Smooth muscle cell (in vitro differentiated cells): Measurements from ENCODE around the gene DPH1. TPM values are rescaled to one million over a fixed set of nuclear protein-coding genes. Genes with fewer than 3 reads are reported as not detected.

Experiments
- DNase-seq: peaks from one replicate; lab custom pipeline; 2025; ENCODE audit not compliant: unreplicated experiment; lab: John Stamatoyannopoulos, UW
- H2AFZ ChIP-seq: fragments of 200-600 bp; sonication (generic); 2 replicates; pipeline ENCODE4 v1.6.0; 2016; ENCODE audit warnings: antibody characterized with exemption, low read depth, mild to moderate bottlenecking
- H3F3A ChIP-seq: fragments of 200-600 bp; sonication (generic); 2 replicates; pipeline ENCODE4 v1.6.0; 2017; ENCODE audit warnings: antibody characterized with exemption, low read depth
- H3K27ac ChIP-seq: fragments of 200-600 bp; sonication (generic); 2 replicates; pipeline ENCODE4 v1.5.1; 2016; ENCODE audit warnings: low read depth, mild to moderate bottlenecking
- H3K27me3 ChIP-seq: fragments of 200-600 bp; sonication (generic); 2 replicates; pipeline ENCODE4 v1.6.1; 2016; ENCODE audit warnings: low read depth, mild to moderate bottlenecking
- H3K36me3 ChIP-seq: fragments of 200-600 bp; sonication (generic); 2 replicates; pipeline ENCODE4 v1.5.1; 2016; ENCODE audit warnings: low read depth
- H3K4me1 ChIP-seq: fragments of 200-600 bp; sonication (generic); 2 replicates; pipeline ENCODE4 v1.5.1; 2016; ENCODE audit warnings: low read depth
- H3K4me2 ChIP-seq: fragments of 200-600 bp; sonication (generic); 2 replicates; pipeline ENCODE4 v1.6.0; 2016; ENCODE audit warnings: mild to moderate bottlenecking
- H3K4me3 ChIP-seq: fragments of 200-600 bp; sonication (generic); 2 replicates; pipeline ENCODE4 v1.5.1; 2016; ENCODE audit warnings: mild to moderate bottlenecking
- H3K79me2 ChIP-seq: fragments of 200-600 bp; sonication (generic); 2 replicates; pipeline ENCODE4 v1.6.0; 2016; ENCODE audit warnings: low read depth, mild to moderate bottlenecking
- H3K9ac ChIP-seq: fragments of 200-600 bp; sonication (generic); 2 replicates; pipeline ENCODE4 v1.6.0; 2016; ENCODE audit warnings: low read depth
- H3K9me3 ChIP-seq: fragments of 200-600 bp; sonication (generic); replicated peaks from 2 replicates; pipeline ENCODE4 v1.5.1; 2016; ENCODE audit warnings: low read depth
- H4K20me1 ChIP-seq: fragments of 200-600 bp; sonication (generic); 2 replicates; pipeline ENCODE4 v1.6.0; 2016; ENCODE audit warnings: low read depth
- WGBS: methylation state at CpG from one replicate; pipeline ENCODE4 v1.1.7; 2016; ENCODE audit warnings: low lambda C conversion rate; 5-methylcytosine and 5-hydroxymethylcytosine counted together
- polyA plus RNA-seq: library from polyadenylated mRNA; unstranded; fragments of >200 nt; fragmentation: Nextera tagmentation; extraction: Ambion mirVana; gene quantifications from 2 replicates; pipeline ENCODE4 v1.2.1, GENCODE V29; 2016
- total RNA-seq: library from RNA; depleted of rRNA; stranded (reverse); fragments of >200 nt; gene quantifications from 2 replicates; pipeline ENCODE4 v1.2.3, GENCODE V29; 2014
- TF ChIP-seq, protein P1 (sequence below): fragments of 200-600 bp; sonication (generic); IDR thresholded peaks from 2 replicates; pipeline ENCODE4 v1.5.1; 2017; ENCODE audit warnings: borderline replicate concordance, mild to moderate bottlenecking, antibody characterized with exemption; ENCODE audit not compliant: insufficient read depth, poor library complexity, severe bottlenecking

DPH1 gene
- total and polyA plus RNA-seq, 2 experiments from 2014 or later: 15.9 to 33.6 TPM

DNA sequence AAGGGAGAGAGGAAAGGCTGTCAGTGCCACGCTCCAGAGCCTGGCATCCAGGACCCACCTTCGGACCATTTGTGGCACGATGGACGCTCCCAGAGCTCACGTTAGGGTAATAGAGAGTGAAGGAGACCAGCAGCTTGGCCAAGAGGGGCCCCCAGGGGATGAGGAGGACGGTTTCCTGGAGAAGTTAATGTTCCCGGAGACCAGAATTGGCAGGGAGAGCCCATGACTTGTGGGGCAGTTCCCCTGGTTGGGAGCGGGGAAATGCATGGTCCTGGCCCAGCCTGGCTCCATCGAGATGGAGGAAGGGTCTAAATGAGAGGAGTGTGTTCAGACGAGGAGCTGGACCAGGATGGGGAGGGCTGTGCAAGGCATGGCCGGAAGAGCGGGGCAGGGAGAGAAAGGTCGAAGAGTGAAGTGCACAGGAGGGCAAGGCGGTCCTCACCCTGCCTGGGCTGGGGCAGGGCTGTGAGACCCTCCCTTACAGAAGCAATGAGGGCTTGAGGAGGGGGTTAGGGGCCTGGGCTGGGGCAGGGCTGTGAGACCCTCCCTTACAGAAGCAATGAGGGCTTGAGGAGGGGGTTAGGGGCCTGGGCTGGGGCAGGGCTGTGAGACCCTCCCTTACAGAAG lies 22.1 kb downstream of the DPH1 start:
- Histone ChIP-seq H3K79me2 (no peaks in the 10 kb centered on the region), H3K9me3 (no peaks in the 10 kb centered on the region), H3F3A (peaks cover 6% of the 10 kb centered on the region), H3K27me3 (peaks cover 24% of the 10 kb centered on the region), H2AFZ (no peak overlapping the region), H3K4me1 (peaks cover 24% of the 10 kb centered on the region), H3K27ac (no peak overlapping the region), H3K9ac (no peak overlapping the region), H4K20me1 (peaks cover 13% of the 10 kb centered on the region), H3K4me3 (no peak overlapping the region), H3K4me2 (no peak overlapping the region), H3K36me3 (no peaks in the 10 kb centered on the region)
- TF ChIP-seq, protein P1, sequence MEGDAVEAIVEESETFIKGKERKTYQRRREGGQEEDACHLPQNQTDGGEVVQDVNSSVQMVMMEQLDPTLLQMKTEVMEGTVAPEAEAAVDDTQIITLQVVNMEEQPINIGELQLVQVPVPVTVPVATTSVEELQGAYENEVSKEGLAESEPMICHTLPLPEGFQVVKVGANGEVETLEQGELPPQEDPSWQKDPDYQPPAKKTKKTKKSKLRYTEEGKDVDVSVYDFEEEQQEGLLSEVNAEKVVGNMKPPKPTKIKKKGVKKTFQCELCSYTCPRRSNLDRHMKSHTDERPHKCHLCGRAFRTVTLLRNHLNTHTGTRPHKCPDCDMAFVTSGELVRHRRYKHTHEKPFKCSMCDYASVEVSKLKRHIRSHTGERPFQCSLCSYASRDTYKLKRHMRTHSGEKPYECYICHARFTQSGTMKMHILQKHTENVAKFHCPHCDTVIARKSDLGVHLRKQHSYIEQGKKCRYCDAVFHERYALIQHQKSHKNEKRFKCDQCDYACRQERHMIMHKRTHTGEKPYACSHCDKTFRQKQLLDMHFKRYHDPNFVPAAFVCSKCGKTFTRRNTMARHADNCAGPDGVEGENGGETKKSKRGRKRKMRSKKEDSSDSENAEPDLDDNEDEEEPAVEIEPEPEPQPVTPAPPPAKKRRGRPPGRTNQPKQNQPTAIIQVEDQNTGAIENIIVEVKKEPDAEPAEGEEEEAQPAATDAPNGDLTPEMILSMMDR: no peak
- 60% methylated on average over 14 of the region's 14 CpGs for WGBS
- no peak for DNase-seq

DNA sequence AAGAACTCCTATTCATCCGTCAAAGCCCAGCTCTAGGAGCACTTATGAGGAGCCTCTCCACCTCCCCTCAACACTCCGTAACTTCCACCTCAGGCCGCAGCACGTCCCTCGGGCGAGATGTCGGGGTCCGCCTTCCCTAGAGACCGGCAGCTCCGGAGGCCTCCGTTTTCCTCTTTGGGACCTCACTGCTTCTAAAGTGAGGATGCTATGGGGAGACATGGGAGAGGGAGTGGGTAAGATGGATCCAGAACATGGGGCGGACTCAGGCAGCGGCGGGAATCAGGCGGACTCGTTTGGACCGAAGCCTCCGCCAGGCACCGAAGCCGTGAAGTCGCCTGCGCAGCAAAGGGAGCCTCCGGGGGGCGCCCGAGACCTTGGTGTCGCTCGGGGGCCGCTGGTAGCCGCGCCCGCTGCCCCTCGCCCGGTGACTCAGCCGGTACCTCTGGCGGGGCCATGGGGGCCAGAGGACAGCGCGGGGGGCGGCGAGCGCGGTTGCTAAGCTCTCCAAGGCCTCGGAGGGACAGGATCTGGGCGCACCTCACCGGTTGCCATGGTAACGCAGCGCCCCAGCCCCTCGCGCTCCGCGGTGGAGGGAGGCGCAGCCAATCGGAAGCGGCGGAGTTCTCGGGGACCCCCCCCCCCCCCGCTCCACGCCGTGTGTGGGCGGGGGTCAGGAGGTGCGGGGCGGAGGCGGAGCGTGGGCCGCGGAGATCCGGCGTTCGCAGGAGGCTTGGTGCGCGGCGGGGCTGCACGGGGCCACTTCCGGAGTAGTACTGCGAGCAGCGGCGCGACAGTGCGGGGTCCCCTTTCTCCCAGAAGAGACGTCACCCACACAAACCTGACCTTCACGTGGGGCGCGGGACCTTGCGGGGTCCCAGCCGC lies 23.7 kb downstream of the DPH1 start:
- peak overlapping the region; percentile 93 for H3K4me2 ChIP-seq
- H3K9ac ChIP-seq: peak overlapping the region; percentile 24
- H3K4me3 ChIP-seq: peak overlapping the region; percentile 59
- DNase-seq: peak; percentile 50
- WGBS: 12% methylated on average over 61 of the region's 84 CpGs
- peaks cover 4% of the 10 kb centered on the region for H3K79me2 ChIP-seq
- H2AFZ ChIP-seq: no peak overlapping the region
- peaks cover 23% of the 10 kb centered on the region for H4K20me1 ChIP-seq
- no peak overlapping the region for H3K27ac ChIP-seq
- H3K27me3 ChIP-seq: peaks cover 31% of the 10 kb centered on the region
- H3K4me1 ChIP-seq: peaks cover 24% of the 10 kb centered on the region
- no peaks in the 10 kb centered on the region for H3K9me3 ChIP-seq
- no peaks in the 10 kb centered on the region for H3K36me3 ChIP-seq
- TF ChIP-seq, protein P1: peak; percentile 51
- peaks cover 6% of the 10 kb centered on the region for H3F3A ChIP-seq

DNA sequence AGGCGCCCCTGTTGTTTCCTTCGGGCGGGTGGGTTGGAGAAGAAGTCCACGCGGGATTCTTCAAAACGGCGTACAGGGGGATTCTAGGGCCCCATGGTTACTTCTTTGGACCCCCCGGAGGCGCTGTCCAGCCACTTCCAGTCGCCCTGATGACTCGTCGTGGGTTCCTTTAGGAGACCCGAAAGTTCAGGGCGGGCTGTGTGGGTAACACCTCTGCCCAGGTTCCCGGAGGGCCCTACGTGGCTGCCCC lies 24.2 kb downstream of the DPH1 start:
- Histone ChIP-seq H3K9me3 (no peaks in the 10 kb centered on the region), H3K27me3 (peaks cover 37% of the 10 kb centered on the region), H3F3A (peaks cover 6% of the 10 kb centered on the region), H3K79me2 (peaks cover 4% of the 10 kb centered on the region), H3K27ac (no peak overlapping the region), H4K20me1 (peaks cover 25% of the 10 kb centered on the region), H2AFZ (no peak overlapping the region), H3K9ac (peak overlapping the region; percentile 24), H3K4me3 (peak overlapping the region; percentile 59), H3K36me3 (no peaks in the 10 kb centered on the region), H3K4me2 (peak overlapping the region; percentile 93), H3K4me1 (peaks cover 21% of the 10 kb centered on the region)
- TF ChIP-seq, protein P1: no peak
- DNase-seq: no peak
- 27% methylated on average over 15 of the region's 16 CpGs for WGBS
